Epithelial cell of esophagus (primary cell): ENCODE data around the gene LHFPL2.

Experiments used
- DNase-seq: peaks from one replicate; pipeline ENCODE4 v3.0.0; 2010; ENCODE audit warnings: low read depth
- H3K4me3 ChIP-seq: 2 replicates; pipeline ENCODE4 v1.5.1; 2011; ENCODE audit warnings: mild to moderate bottlenecking, low read length, control low read depth
- CTCF ChIP-seq: IDR thresholded peaks from 2 replicates; pipeline ENCODE4 v1.5.1; 2011; ENCODE audit warnings: low read depth, mild to moderate bottlenecking, low read length, control low read depth, inconsistent platforms; ENCODE audit not compliant: insufficient read depth; ENCODE audit errors: missing control alignments

Gene LHFPL2

GRCh38 chr5:78569441-78569840, 79.1 kb downstream of the LHFPL2 start:
- no peak overlapping the region for H3K4me3 ChIP-seq
- peak; percentile 72 for DNase-seq
- no peak for TF ChIP-seq CTCF

GRCh38 chr5:78568676-78569075, 79.9 kb downstream of the LHFPL2 start:
- H3K4me3 ChIP-seq, result no peak overlapping the region
- no peak for TF ChIP-seq CTCF
- DNase-seq, result no peak

GRCh38 chr5:78568212-78568611, 80.4 kb downstream of the LHFPL2 start:
- no peak overlapping the region for H3K4me3 ChIP-seq
- no peak for DNase-seq
- TF ChIP-seq CTCF, result no peak

- DNase-seq, result no peak
- no peak for TF ChIP-seq CTCF
- no peak overlapping the region for H3K4me3 ChIP-seq
These were observed 81.0 kb downstream of the LHFPL2 start for GRCh38 chr5:78567617-78568016.

GRCh38 chr5:78566747-78567425, 81.7 kb downstream of the LHFPL2 start:
- TF ChIP-seq CTCF, result no peak
- H3K4me3 ChIP-seq, result no peak overlapping the region
- DNase-seq, result peak; percentile 37

GRCh38 chr5:78565395-78565794, 83.2 kb downstream of the LHFPL2 start:
- no peak for TF ChIP-seq CTCF
- H3K4me3 ChIP-seq, result no peak overlapping the region
- DNase-seq, result no peak

GRCh38 chr5:78563621-78564020, 85.0 kb downstream of the LHFPL2 start:
- no peak for DNase-seq
- no peak for TF ChIP-seq CTCF
- no peak overlapping the region for H3K4me3 ChIP-seq
